ENCODE data around the gene TBX19.

DNA sequence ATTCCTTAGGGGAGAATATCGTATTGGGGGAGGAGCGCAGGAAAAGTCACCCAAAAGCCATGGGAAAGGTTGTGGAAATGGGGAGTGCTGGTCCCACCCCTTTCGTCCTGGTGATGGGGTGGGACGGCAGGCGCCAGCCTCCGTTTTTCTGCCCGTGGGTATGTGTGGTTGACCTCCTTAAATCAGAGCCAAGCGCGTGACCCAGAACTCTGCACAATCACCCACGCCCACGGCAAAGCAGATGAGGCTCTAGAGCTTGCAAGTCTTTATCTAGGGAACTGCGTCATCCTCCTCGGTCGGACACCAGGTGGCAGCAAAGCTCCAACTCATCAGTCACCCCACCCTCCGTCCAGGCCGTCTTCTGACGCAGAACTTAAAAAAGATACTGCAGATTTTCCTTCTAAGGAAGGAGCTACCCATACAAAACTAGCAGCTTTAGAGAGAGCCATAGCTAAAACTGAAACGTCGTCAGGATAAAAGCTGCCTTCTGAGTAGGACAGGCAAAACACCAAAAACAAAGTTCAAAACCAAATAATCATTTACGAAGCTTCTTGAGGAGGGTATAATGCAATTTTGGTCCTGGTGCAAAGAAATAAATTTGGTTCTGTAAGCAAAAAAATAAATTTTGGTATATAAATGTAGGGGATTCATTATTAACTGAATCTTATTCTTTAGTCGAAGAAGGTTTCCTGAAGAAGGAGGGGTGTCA, 62.0 kb downstream of the TBX19 start:
- TF ChIP-seq, protein P1, sequence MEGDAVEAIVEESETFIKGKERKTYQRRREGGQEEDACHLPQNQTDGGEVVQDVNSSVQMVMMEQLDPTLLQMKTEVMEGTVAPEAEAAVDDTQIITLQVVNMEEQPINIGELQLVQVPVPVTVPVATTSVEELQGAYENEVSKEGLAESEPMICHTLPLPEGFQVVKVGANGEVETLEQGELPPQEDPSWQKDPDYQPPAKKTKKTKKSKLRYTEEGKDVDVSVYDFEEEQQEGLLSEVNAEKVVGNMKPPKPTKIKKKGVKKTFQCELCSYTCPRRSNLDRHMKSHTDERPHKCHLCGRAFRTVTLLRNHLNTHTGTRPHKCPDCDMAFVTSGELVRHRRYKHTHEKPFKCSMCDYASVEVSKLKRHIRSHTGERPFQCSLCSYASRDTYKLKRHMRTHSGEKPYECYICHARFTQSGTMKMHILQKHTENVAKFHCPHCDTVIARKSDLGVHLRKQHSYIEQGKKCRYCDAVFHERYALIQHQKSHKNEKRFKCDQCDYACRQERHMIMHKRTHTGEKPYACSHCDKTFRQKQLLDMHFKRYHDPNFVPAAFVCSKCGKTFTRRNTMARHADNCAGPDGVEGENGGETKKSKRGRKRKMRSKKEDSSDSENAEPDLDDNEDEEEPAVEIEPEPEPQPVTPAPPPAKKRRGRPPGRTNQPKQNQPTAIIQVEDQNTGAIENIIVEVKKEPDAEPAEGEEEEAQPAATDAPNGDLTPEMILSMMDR (IDR thresholded peaks at IDR 0.05 in 8 of 11, conservative IDR thresholded peaks at IDR 0.05 in 3 of 11) = peak; percentile 60 to 91 (median 85)
- no peak for TF ChIP-seq POLR2A (IDR thresholded peaks at IDR 0.05)
- peak in 2 of 3 donors; percentile 42 to 46 for TF ChIP-seq POLR2AphosphoS5 (IDR thresholded peaks at IDR 0.05)
